SKM-1 treated with dmso at 0.1 percent for 144 hours (cell line): ENCODE measurements around the gene NR6A1.

Experiments used
- DNase-seq: peaks from one replicate; lab custom pipeline; 2025; ENCODE audit not compliant: unreplicated experiment; lab: John Stamatoyannopoulos, UW

Gene NR6A1

GRCh38 chr9:124730772-124731171 is 40.3 kb downstream of the NR6A1 start:
- DNase-seq: no peak

DNA sequence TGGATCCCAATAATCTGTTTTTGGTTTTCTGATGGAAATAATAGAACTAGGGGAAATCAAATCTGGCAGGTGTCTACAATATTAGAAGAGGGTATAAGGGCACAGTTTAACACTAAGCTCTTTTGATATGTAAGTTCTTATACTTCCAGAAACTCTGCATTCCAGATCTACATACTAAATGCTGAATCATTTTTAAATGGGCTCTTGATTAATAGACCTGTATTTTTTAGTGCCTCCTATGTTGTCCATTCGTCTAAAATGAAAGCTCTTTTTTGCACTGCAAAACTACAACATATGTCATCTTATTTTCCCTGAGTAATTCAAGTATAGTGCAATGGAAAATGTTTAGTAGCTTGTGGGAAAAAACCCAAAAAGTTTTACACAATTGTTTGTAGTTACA is 44.2 kb downstream of the NR6A1 start:
- DNase-seq: no peak

GRCh38 chr9:124725068-124725452 is 46.1 kb downstream of the NR6A1 start:
- DNase-seq: no peak

DNA sequence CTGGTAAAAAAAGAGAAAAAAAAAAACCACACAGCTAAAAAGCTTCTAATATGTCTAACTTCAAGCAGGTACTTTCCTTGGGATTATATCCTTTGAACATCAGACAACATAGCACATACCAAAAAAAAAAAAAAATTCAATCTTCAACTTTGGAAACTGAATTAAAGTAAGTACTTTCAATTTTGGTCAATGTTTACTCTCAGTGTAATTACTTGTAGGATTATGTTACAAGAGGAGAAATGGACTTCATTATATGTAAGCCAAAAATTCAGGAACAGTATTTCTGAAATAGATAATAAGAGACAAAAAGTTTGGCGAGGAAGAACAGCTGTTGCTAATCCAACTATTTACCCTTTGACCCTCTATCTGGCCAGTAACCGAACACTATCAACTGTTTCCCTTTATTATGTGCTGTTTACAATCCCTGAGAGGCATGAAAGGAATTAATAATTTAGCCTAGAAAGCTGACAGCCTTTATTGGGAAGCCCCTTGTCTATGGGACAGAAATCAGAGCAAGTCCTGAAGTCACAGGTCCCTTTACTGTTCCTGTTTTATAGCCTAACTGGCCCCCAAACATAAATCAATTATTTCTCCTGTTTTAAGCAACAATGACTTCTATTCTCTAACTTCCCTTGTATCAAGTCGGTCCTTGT is 46.6 kb downstream of the NR6A1 start:
- DNase-seq: no peak

DNA sequence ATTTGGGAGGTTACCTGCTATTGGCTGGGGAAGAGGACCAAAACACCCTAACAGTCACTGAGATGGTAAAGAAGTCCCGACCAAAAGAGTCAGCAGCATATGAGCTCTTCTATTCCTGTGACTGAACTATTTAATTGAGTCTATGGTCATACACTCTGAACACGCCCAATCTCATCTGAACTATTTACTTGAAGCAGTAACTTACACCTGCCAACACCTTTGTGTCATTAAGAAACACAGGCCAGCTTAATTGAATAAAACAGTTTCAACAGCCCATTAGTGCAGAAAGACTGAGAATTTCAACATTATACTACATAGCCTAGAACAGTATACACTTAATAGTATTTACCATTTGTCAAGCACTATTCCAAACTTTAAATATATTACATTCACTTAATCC is 47.8 kb downstream of the NR6A1 start:
- DNase-seq: no peak

- no peak for DNase-seq
Measured at GRCh38 chr9:124721109-124721906, 49.8 kb downstream of the NR6A1 start.

GRCh38 chr9:124720429-124721108 is 50.5 kb downstream of the NR6A1 start:
- DNase-seq: no peak

DNA sequence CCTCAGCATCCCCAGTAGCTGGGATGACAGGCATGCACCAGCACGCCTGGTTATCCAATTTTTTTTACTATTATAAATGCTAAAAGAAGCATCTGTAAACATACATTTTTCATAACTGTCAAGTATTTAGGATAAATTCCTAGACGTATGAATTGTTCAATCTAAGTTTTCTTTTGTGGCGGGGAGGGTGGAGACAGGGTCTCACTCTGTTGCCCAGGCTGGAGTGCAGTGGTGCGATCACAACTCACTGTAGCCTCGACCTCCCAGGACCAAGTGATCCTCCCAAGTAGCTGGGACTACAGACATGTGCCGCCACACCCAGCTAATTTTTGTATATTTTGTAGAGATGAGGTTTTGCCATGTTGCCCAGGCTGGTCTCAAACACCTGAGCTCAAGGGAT is 52.2 kb downstream of the NR6A1 start:
- DNase-seq: no peak

GRCh38 chr9:124717597-124717996 is 53.5 kb downstream of the NR6A1 start:
- no peak for DNase-seq

GRCh38 chr9:124716808-124717207 is 54.3 kb downstream of the NR6A1 start:
- DNase-seq: no peak

GRCh38 chr9:124710766-124711165 is 60.3 kb downstream of the NR6A1 start:
- no peak for DNase-seq

DNA sequence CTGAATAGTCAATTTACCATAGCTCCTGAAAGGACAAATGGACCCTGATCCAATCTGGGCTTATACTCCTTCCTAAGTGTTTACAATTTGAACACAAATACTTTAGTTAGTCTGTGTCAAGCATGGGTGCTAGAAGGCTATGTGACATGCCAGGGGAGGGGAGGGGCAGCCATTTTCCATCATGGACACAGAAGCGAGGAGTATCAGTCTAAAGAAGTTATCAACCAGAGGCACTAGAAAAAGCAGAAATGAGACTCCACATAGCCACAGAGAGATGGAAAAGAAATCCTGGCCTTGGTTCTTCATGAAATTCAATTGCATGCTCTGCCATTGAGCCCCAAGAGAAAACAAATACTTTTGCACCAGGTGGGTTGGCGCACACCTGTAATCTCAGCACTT is 61.8 kb downstream of the NR6A1 start:
- no peak for DNase-seq

- no peak for DNase-seq
Measured at GRCh38 chr9:124708633-124709291, 62.3 kb downstream of the NR6A1 start.

DNA sequence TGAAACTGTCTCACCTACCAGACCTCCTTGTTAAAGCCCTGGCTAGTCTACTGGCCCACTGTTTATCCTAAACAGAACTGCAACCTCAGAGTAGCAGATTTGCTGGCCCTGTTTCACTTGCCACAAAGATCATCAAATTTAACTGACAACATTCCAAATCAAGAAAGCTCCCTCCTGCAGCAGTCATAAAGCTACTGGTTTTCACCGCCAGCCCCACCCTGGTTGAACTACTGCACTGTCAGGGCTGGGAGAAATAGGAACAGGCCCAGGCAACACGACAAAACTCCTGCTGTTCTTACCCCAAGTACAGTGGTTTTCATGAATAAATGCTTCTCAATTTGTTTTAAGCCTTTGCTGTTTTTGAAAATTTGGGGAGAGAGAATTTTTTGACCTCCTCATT is 63.0 kb downstream of the NR6A1 start:
- no peak for DNase-seq

DNA sequence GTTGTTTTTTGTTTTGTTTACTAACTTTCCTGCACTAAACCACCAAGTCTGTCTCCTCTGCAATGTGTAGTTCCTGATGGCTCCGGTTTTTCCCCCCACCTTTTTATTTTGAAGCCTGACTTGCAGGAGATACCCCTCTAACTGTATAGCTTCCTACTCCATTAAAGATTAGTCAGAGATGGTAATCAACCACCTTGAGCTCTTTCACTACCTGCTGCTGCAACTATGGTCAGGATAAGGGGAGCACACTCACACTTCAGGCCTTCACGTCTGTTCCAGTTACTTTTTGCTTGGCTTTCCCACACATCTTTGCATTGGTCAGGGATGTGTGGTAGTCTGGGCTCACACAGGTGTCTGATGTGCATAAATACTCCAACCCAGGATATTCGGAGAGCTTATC is 63.4 kb downstream of the NR6A1 start:
- DNase-seq: no peak

DNA sequence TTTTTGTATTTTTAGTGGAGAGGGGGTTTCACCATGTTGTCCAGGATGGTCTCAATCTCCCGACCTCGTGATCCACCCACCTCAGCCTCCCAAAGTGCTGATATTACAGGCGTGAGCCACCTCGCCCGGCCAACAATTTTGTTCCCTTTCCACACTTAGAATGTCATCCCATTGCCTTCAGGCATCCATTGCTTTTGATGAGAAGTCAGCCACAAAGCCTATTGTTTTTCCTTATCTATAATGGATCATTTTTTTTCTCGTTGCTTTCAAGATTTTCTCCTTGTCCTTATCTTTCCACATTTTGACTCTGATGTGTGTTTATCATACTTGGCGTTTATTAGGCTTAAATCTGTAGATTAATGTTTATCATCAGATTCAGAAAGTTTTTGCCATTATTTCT is 64.4 kb downstream of the NR6A1 start:
- no peak for DNase-seq

- no peak for DNase-seq
Measured at GRCh38 chr9:124699575-124699974, 71.5 kb downstream of the NR6A1 start.

GRCh38 chr9:124698265-124698664 is 72.8 kb downstream of the NR6A1 start:
- DNase-seq: no peak

GRCh38 chr9:124697326-124698200 is 73.5 kb downstream of the NR6A1 start:
- no peak for DNase-seq

DNA sequence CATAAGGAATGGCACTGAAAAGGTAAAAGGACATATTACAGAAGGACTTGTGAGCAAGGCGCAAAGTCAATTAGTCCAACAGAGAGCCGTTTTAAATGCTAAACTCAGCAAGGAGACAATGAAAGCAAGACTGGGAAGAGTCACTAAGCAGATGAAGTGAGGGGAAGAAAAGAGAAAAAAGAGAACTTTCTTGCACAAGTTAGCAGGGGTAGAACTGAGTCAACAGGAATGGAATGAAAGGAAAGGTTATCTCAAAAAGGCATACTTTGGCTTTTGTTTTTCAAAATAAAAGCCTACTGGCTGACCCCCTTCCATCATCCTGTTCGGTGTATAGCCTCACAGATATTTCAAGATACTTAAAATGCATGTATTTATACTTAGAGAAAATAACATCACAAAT is 75.0 kb downstream of the NR6A1 start:
- no peak for DNase-seq
